CD4-positive, alpha-beta T cell (primary cell): ENCODE results near the gene PNPLA7. TPM values are rescaled to one million over a fixed set of nuclear protein-coding genes. Genes with fewer than 3 reads are reported as not detected.
"Not testable (repeated sequence)": the region's sequence is repeated elsewhere in the genome, so short reads cannot be mapped to it uniquely, and the experiment has no call there.

Source experiments
- ATAC-seq: fragments of 200-7000 bp; cut with Tn5 transposase; one replicate; pipeline ENCODE4 v1.10.0; 2022; ENCODE audit warnings: mild to moderate bottlenecking; ENCODE audit not compliant: poor library complexity
- CTCF ChIA-PET: fragments of 350-600 bp; sonication (Branson Sonifier 250); formaldehyde crosslinking; loops from one replicate; lab custom pipeline; 2021; ENCODE audit warnings: antibody characterized with exemption, inconsistent platforms; lab: Charles Lee
- POLR2A ChIA-PET: fragments of 350-600 bp; sonication (Branson Sonifier 250); formaldehyde crosslinking; loops from one replicate; lab custom pipeline; 2021; ENCODE audit warnings: antibody characterized with exemption, inconsistent platforms; lab: Charles Lee
- DNase-seq, 14 experiments: peaks; one replicate each; pipeline ENCODE4 v3.0.0-alpha.2; 2013 to 2020; ENCODE audit warnings: mixed read lengths in 2 of 14
- H3K27ac ChIP-seq, 2 donors: one replicate each; pipeline versions ENCODE4 v1.5.1 to v1.7.0; 2013; ENCODE audit warnings: low read length in 2 of 2, low read depth in 1 of 2, mild to moderate bottlenecking in 1 of 2
- H3K27me3 ChIP-seq, 2 experiments: 1 replicate in 1 of 2; 2 replicates in 1 of 2; pipeline versions ENCODE4 v1.6.1 to v1.7.0; 2013; ENCODE audit warnings: low read length in 2 of 2, control low read depth in 1 of 2, mild to moderate bottlenecking in 1 of 2, moderate library complexity in 1 of 2; ENCODE audit not compliant: insufficient read depth in 2 of 2, control insufficient read depth in 1 of 2
- H3K36me3 ChIP-seq: one replicate; pipeline ENCODE4 v1.6.1; 2013; ENCODE audit warnings: low read length, control low read depth; ENCODE audit not compliant: insufficient read depth
- H3K4me1 ChIP-seq: one replicate; pipeline ENCODE4 v1.6.1; 2013; ENCODE audit warnings: low read length, control low read depth; ENCODE audit not compliant: insufficient read depth
- H3K4me3 ChIP-seq: one replicate; pipeline ENCODE4 v1.5.1; 2013; ENCODE audit warnings: mild to moderate bottlenecking, low read length, moderate library complexity
- H3K9me3 ChIP-seq, 2 experiments: 1 replicate in 1 of 2; 2 replicates in 1 of 2; pipeline versions ENCODE4 v1.6.1 to v1.7.0; 2013; ENCODE audit warnings: low read length in 2 of 2, mild to moderate bottlenecking in 2 of 2, control low read depth in 1 of 2, moderate library complexity in 1 of 2; ENCODE audit not compliant: control insufficient read depth in 1 of 2, insufficient read depth in 1 of 2
- H3K27ac Mint-ChIP-seq: one replicate; pipeline ENCODE4 v1.8.0; 2020; ENCODE audit warnings: mixed read lengths
- H3K27me3 Mint-ChIP-seq: one replicate; pipeline ENCODE4 v1.8.0; 2021; ENCODE audit warnings: mixed read lengths
- H3K36me3 Mint-ChIP-seq: one replicate; pipeline ENCODE4 v1.8.0; 2021; ENCODE audit warnings: low read depth, mixed read lengths
- H3K4me1 Mint-ChIP-seq: one replicate; pipeline ENCODE4 v1.8.0; 2021; ENCODE audit warnings: low read depth, mixed read lengths
- H3K4me3 Mint-ChIP-seq: one replicate; pipeline ENCODE4 v1.8.0; 2020; ENCODE audit warnings: mild to moderate bottlenecking, mixed read lengths
- H3K9me3 Mint-ChIP-seq: one replicate; pipeline ENCODE4 v1.8.0; 2020; ENCODE audit warnings: mixed read lengths
- CTCF ChIP-seq: fragments of 200-600 bp; IDR thresholded peaks from one replicate; pipeline ENCODE4 v1.8.0; 2022; ENCODE audit warnings: antibody characterized with exemption, mild to moderate bottlenecking
- intact Hi-C, 2 experiments: fragments of 100-400 bp; cut with DNase I in 1 of 2; cut with micrococcal nuclease in 1 of 2; formaldehyde crosslinking; loops; one replicate each; pipeline versions ENCODE4 v1.15.1 to v1.9.0; 2023 to 2025; cut with DNase I, micrococcal nuclease
- total RNA-seq, 174 experiments: library from RNA in 2 of 174; stranded (reverse) in 2 of 174; gene quantifications; one replicate each; pipeline ENCODE4 v1.2.3 and lab custom pipeline; 2021 to 2026

The PNPLA7 gene
- total RNA-seq, 2 experiments from 2014 or later = 7.8 to 8.4 TPM

- no peak for ATAC-seq
- H3K27ac Mint-ChIP-seq = no peak overlapping the region
Observed at GRCh38 chr9:137556069-137556838, 6.1 kb upstream of the PNPLA7 start.

GRCh38 chr9:137555179-137555578 is 5.0 kb upstream of the PNPLA7 start:
- no peak for TF ChIP-seq CTCF
- peaks cover 51% of the 10 kb centered on the region for H3K36me3 Mint-ChIP-seq
- POLR2A ChIA-PET = no interaction called here
- Histone ChIP-seq H3K4me1 (peaks cover 11% of the 10 kb centered on the region), H3K27me3 (no peaks in the 10 kb centered on the region), H3K27ac (no peak overlapping the region), H3K9me3 (no peaks in the 10 kb centered on the region), H3K36me3 (peaks cover 33% of the 10 kb centered on the region), H3K4me3 (no peak overlapping the region)
- H3K27ac Mint-ChIP-seq = no peak overlapping the region
- no peaks in the 10 kb centered on the region for H3K9me3 Mint-ChIP-seq
- H3K4me1 Mint-ChIP-seq = peaks cover 8% of the 10 kb centered on the region
- DNase-seq (peak in 1 of 14 experiments; percentile 11), ATAC-seq (no peak)
- H3K4me3 Mint-ChIP-seq = peak overlapping the region; percentile 34
- intact Hi-C loops = no loop called here
- H3K27me3 Mint-ChIP-seq = no peaks in the 10 kb centered on the region
- CTCF ChIA-PET = no interaction called here

More at GRCh38 chr9:137556069-137556838, 6.1 kb upstream of the PNPLA7 start:
- Mint-ChIP-seq H3K9me3 (no peaks in the 10 kb centered on the region), H3K27me3 (no peaks in the 10 kb centered on the region), H3K36me3 (peaks cover 54% of the 10 kb centered on the region), H3K4me3 (no peak overlapping the region), H3K4me1 (peaks cover 5% of the 10 kb centered on the region)
- Histone ChIP-seq H3K27me3 (no peaks in the 10 kb centered on the region), H3K4me1 (peaks cover 9% of the 10 kb centered on the region), H3K4me3 (no peak overlapping the region), H3K9me3 (no peaks in the 10 kb centered on the region), H3K27ac (no peak overlapping the region), H3K36me3 (peaks cover 37% of the 10 kb centered on the region)
- POLR2A ChIA-PET = no interaction called here
- intact Hi-C loops = no loop called here
- DNase-seq = no peak
- CTCF ChIA-PET = no interaction called here
- TF ChIP-seq CTCF = no peak

GRCh38 chr9:137554349-137554748 is 4.1 kb upstream of the PNPLA7 start:
- ChIA-PET POLR2A (interaction anchor here (1.6 kb wide), 1 partner anchor 131 kb away, joined by 6 read pairs; the partner anchor contains the start of genes EXD3 and NOXA1), CTCF (no interaction called here)
- H3K4me3 Mint-ChIP-seq = peak overlapping the region; percentile 64
- H3K9me3 Mint-ChIP-seq = no peaks in the 10 kb centered on the region
- no peak for DNase-seq
- H3K27ac ChIP-seq = no peak overlapping the region
- H3K9me3 ChIP-seq = no peaks in the 10 kb centered on the region
- no peaks in the 10 kb centered on the region for H3K27me3 Mint-ChIP-seq
- peaks cover 16% of the 10 kb centered on the region for H3K4me1 Mint-ChIP-seq
- no peaks in the 10 kb centered on the region for H3K27me3 ChIP-seq
- H3K27ac Mint-ChIP-seq = peak overlapping the region; percentile 42
- peaks cover 18% of the 10 kb centered on the region for H3K4me1 ChIP-seq
- no peak for ATAC-seq
- peaks cover 29% of the 10 kb centered on the region for H3K36me3 ChIP-seq
- intact Hi-C loops = no loop called here
- H3K36me3 Mint-ChIP-seq = peaks cover 44% of the 10 kb centered on the region
- H3K4me3 ChIP-seq = no peak overlapping the region
- no peak for TF ChIP-seq CTCF

GRCh38 chr9:137553654-137554053 is 3.5 kb upstream of the PNPLA7 start:
- H3K27me3 Mint-ChIP-seq, H3K9me3 ChIP-seq, ATAC-seq, H3K27ac ChIP-seq, H3K27me3 ChIP-seq, H3K9me3 Mint-ChIP-seq, DNase-seq, H3K4me3 ChIP-seq, CTCF ChIA-PET: not testable (repeated sequence)
- POLR2A ChIA-PET = interaction anchor here (1.6 kb wide), 1 partner anchor 130 kb away, joined by 6 read pairs; the partner anchor contains the start of genes EXD3 and NOXA1
- Histone ChIP-seq H3K4me1 (peaks cover 18% of the 10 kb centered on the region), H3K36me3 (peaks cover 29% of the 10 kb centered on the region)
- Mint-ChIP-seq H3K27ac (peak overlapping the region; percentile 82), H3K36me3 (peaks cover 43% of the 10 kb centered on the region), H3K4me1 (peaks cover 16% of the 10 kb centered on the region), H3K4me3 (peak overlapping the region; percentile 64)
- intact Hi-C loops = loop anchor here in 1 of 2 experiments (2.0 kb wide), 1 partner anchor 91 kb away; no protein-coding TSS in a partner anchor
